ENCODE measurements around the gene ALG14.

ALG14 gene

DNA sequence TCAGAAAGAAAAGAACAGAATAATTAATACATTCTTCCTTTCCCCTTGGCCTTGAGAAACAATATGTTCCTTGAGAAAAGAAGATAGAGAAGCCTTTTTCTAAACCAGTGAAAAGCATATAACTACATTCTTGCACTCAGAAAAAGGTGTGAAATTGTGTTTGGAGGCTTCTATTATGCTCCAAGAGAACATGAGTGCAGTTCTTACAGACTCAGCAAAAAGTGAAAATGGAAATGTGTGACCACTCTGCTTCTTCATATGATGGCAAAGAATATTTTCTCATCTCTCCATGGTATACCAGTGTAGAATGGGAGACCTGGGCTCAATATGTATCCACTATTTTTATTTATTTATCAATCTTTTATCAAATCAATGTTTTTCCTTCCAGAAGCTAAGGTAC is 43.2 kb downstream of the ALG14 start:
- no peak for DNase-seq (ENCODE audit: low read depth)
- H3K4me3 ChIP-seq (ENCODE audit: low read depth, low read length) = no peak overlapping the region
- TF ChIP-seq, protein P1, sequence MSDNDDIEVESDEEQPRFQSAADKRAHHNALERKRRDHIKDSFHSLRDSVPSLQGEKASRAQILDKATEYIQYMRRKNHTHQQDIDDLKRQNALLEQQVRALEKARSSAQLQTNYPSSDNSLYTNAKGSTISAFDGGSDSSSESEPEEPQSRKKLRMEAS (IDR thresholded peaks at IDR 0.05; ENCODE audit: low read depth, low read length) = no peak
- TF ChIP-seq POLR2A (IDR thresholded peaks at IDR 0.05; ENCODE audit: extremely low read depth, insufficient read length) (no peak), MYC (IDR thresholded peaks at IDR 0.05; ENCODE audit: low read depth, low read length) (no peak)
- TF ChIP-seq, protein P2, sequence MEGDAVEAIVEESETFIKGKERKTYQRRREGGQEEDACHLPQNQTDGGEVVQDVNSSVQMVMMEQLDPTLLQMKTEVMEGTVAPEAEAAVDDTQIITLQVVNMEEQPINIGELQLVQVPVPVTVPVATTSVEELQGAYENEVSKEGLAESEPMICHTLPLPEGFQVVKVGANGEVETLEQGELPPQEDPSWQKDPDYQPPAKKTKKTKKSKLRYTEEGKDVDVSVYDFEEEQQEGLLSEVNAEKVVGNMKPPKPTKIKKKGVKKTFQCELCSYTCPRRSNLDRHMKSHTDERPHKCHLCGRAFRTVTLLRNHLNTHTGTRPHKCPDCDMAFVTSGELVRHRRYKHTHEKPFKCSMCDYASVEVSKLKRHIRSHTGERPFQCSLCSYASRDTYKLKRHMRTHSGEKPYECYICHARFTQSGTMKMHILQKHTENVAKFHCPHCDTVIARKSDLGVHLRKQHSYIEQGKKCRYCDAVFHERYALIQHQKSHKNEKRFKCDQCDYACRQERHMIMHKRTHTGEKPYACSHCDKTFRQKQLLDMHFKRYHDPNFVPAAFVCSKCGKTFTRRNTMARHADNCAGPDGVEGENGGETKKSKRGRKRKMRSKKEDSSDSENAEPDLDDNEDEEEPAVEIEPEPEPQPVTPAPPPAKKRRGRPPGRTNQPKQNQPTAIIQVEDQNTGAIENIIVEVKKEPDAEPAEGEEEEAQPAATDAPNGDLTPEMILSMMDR (IDR thresholded peaks at IDR 0.05; ENCODE audit: low read depth, low read length) = no peak

DNA sequence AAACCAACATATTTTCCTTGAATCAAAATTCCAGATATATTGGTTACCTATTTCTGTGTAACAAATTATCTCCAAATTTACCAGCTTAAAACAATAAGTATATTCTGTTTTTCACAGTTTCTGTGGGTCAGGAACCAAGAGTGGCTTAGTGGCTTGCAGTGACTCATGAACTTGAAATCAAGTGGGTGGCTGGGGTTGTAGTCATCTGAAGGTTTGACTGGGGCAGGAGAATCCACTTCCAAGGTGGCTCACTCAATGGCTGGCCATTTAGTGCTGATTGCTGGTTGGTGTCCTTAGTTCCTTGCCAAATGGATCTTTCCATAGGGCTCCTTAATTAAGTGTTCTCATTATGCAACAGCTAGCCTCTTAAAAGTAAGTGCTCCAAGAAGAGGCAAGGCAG is 43.8 kb downstream of the ALG14 start:
- no peak for TF ChIP-seq MYC (IDR thresholded peaks at IDR 0.05; ENCODE audit: low read depth, low read length)
- TF ChIP-seq, protein P2 (IDR thresholded peaks at IDR 0.05; ENCODE audit: low read depth, low read length) = no peak
- TF ChIP-seq, protein P1 (IDR thresholded peaks at IDR 0.05; ENCODE audit: low read depth, low read length) = no peak
- no peak for TF ChIP-seq POLR2A (IDR thresholded peaks at IDR 0.05; ENCODE audit: extremely low read depth, insufficient read length)
- no peak for DNase-seq (ENCODE audit: low read depth)
- H3K4me3 ChIP-seq (ENCODE audit: low read depth, low read length) = no peak overlapping the region

DNA sequence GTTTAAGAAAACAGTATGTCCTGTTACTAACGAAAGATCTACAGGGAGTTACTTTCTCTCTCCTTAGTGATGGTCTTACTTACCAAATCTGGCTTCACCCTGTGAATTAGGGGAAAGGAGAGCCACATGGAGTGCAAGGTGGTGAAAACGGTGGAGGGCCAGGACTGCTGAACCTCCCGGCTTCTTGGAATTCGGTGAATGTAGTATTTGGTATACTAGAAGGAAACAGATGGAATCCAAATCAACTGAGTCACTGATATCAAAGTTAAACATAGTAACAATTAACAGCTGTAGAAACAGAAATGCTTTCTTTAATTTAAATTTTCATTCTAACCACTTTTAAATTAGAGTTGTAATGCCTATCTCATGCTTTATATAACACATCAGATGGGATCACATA is 45.7 kb downstream of the ALG14 start:
- DNase-seq (ENCODE audit: low read depth) = no peak
- H3K4me3 ChIP-seq (ENCODE audit: low read depth, low read length) = no peak overlapping the region
- no peak for TF ChIP-seq POLR2A (IDR thresholded peaks at IDR 0.05; ENCODE audit: extremely low read depth, insufficient read length)
- no peak for TF ChIP-seq MYC (IDR thresholded peaks at IDR 0.05; ENCODE audit: low read depth, low read length)
- TF ChIP-seq, protein P1 (IDR thresholded peaks at IDR 0.05; ENCODE audit: low read depth, low read length) = no peak
- TF ChIP-seq, protein P2 (IDR thresholded peaks at IDR 0.05; ENCODE audit: low read depth, low read length) = no peak

DNA sequence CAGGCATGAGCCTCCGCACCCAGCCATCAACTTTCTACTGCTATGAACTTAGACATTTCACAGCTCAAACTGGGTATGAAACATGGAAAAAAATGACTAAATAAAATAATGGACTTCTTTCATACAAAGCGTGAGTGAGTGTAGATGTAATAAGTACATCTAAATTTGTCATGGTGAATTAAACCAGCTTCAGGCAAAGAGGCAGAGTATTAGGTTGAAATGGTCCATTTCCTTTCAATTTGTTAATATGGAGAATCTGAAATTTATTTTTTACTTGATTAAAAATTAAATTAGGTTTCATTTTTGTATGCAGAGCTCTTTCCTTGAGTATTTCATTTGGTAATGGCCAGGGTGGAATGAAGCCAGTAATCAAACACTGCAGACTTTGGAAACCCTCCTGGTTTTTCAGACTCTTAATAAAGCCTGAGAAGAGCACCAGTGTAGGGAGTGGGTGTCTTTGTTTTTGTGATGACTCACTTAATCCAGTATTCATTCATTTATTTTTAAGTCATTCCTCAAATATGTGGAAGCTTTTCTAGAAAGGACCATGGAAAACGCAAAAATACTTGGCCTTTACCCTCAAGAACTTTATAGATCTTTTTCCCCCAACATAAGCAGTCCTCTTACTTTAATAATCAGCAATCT is 49.2 kb downstream of the ALG14 start:
- DNase-seq (ENCODE audit: low read depth) = no peak
- TF ChIP-seq, protein P1 (IDR thresholded peaks at IDR 0.05; ENCODE audit: low read depth, low read length) = no peak
- TF ChIP-seq MYC (IDR thresholded peaks at IDR 0.05; ENCODE audit: low read depth, low read length) (no peak), POLR2A (IDR thresholded peaks at IDR 0.05; ENCODE audit: extremely low read depth, insufficient read length) (no peak)
- TF ChIP-seq, protein P2 (IDR thresholded peaks at IDR 0.05; ENCODE audit: low read depth, low read length) = no peak
- H3K4me3 ChIP-seq (ENCODE audit: low read depth, low read length) = no peak overlapping the region

DNA sequence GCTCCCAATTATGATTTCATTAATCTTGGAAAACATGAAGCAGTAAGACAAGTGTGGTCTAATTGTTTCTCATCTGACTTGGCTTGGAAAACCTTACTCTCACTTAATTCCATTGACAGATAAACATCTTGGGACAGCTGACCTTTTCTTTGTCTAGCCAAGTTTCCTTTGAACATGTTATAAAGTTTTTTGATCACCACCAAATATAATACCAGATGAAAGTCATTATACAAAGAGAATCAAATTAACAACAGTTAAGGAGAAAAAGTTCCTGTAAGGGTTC is 50.2 kb downstream of the ALG14 start:
- H3K4me3 ChIP-seq (ENCODE audit: low read depth, low read length) = no peak overlapping the region
- DNase-seq (ENCODE audit: low read depth) = no peak
- TF ChIP-seq, protein P2 (IDR thresholded peaks at IDR 0.05; ENCODE audit: low read depth, low read length) = no peak
- TF ChIP-seq POLR2A (IDR thresholded peaks at IDR 0.05; ENCODE audit: extremely low read depth, insufficient read length) = no peak
- TF ChIP-seq, protein P1 (IDR thresholded peaks at IDR 0.05; ENCODE audit: low read depth, low read length) = no peak
- TF ChIP-seq MYC (IDR thresholded peaks at IDR 0.05; ENCODE audit: low read depth, low read length) = no peak

Data from NB4 (cell line).